Stimulated activated CD4-positive, alpha-beta T cell treated with anti-CD3 and anti-CD28 coated beads, Interleukin-15, amount 100 ng/mL, for 48 hours (primary cell): Measurements from ENCODE around the gene UHMK1.

Experiments
- DNase-seq, 2 donors: peaks; one replicate each; pipeline ENCODE4 v3.0.0-alpha.2; 2020; ENCODE audit warnings: low read depth in 2 of 2

The UHMK1 gene

GRCh38 chr1:162530307-162530987 is 32.8 kb downstream of the UHMK1 start:
- DNase-seq: no peak

GRCh38 chr1:162530988-162531319 is 33.3 kb downstream of the UHMK1 start:
- DNase-seq: no peak

DNA sequence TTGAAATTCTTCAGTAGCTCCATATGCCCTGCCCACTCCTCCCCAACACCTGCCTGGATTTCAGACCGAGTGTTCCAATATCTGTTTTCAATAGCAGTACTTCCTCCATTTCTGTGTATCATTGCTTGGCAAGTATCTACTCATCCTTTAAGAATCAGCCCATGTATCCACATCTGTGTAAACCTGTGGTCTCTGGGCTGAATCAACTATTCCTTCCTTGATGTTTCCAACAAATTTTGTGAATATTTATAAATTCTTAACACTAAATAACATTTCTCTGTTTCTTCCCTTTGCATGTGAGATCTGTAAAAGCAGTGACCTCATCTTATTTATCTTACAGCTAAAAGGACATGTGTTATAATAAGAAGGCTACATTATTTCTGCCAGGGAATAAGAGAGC is 37.9 kb downstream of the UHMK1 start:
- DNase-seq: no peak

- DNase-seq: no peak
These were observed 38.9 kb downstream of the UHMK1 start for GRCh38 chr1:162536511-162536910.

DNA sequence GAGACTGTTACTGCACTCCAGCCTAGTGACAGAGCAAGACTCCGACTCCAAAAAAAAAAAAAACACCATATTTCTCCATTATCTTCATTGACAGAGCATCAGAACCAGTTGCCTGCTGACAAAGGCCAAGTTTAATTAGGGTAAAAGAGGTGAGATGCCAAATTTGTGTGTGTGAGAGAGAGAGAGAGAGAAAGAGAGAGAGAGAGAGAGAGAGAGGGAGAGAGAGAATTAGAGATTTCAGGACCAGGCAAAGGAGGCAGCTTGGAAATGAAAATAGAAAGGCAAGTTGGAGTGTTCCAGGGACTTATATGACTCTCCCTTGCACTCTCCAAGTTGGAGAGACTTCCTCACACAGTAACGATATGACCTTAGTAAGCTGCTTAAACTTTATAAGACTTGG is 39.6 kb downstream of the UHMK1 start:
- no peak for DNase-seq

- no peak for DNase-seq
These were observed 41.3 kb downstream of the UHMK1 start for GRCh38 chr1:162538815-162539431.

GRCh38 chr1:162541619-162542141 is 44.1 kb downstream of the UHMK1 start:
- DNase-seq: no peak

DNA sequence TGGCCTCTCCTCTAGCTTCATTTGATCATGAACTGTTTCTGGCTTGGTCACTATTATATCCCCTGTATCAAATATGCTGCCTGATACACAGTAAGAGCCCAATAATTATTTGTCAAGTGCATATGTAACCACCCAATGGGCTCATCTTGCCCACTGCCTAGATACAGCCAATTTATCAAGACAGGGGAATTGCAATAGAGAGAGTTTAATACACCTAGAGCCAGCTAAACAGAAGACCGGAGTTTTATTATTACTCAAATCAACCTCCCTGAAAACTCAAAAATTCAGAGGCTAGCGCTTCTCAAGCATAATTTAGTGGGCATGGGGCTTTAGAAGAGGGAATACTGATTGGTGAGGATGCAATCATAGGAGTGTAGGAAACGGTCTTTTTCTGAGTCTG is 45.6 kb downstream of the UHMK1 start:
- no peak for DNase-seq

- no peak for DNase-seq
These were observed 50.6 kb downstream of the UHMK1 start for GRCh38 chr1:162548170-162548569.

DNA sequence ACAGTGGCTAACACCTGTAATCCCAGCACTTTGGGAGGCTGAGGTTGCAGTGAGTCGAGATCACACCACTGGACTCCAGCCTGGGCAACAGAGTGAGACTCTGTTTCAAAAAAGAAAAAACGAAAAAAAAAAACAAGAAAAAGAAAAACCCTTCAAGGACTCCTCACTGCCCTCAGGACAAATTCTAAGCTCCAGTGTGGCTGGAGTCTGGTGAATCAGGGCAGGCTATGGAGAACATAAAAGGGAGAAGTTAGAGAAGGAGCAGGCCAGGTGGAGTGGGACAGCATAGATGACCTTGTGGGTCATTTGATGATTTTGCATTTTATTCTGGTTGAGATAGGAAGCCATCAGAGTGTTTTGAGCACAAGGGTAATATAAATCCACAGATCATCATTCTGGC is 51.4 kb downstream of the UHMK1 start:
- no peak for DNase-seq

GRCh38 chr1:162550925-162551324 is 53.3 kb downstream of the UHMK1 start:
- no peak for DNase-seq

- no peak for DNase-seq
These were observed 54.5 kb downstream of the UHMK1 start for GRCh38 chr1:162551969-162552683.

- no peak for DNase-seq
These were observed 55.1 kb downstream of the UHMK1 start for GRCh38 chr1:162552684-162553252.

DNA sequence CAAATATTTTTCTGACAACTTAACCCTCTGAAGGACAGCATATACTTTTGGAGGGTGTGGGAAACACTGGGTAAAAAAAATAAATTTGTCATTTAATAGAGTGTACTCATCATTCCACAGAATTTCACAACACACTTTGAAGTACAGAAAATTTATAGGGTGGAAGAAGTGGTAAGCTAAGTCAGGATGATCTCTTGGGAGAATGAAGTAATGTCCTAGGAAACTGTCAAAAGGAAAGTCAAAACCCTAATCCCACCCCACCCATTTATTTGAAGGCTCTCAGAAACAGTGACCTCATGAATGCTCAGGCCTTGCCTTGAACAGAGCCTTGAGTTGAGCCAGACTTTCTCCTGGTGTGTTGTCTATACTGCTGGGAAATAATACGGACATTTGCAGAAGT is 56.6 kb downstream of the UHMK1 start:
- no peak for DNase-seq

DNA sequence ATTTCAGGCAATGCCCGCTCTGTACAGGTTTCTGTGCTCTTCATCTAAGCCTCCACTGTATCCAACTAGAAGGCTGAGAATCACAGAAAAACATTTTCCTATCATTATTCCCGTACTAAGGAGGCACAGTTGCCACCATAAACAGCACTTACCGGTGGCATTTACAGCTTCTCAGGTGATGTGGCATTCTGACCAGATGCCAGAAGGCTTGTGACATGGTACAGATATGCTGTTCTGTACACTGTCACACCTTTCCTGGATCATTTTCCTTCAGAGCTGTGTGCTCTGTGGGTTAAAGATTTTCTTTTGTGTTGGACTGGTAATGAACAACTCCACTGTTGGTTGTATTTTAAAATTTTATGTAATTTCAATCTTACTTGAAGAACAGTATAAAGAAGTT is 59.9 kb downstream of the UHMK1 start:
- DNase-seq: no peak

DNA sequence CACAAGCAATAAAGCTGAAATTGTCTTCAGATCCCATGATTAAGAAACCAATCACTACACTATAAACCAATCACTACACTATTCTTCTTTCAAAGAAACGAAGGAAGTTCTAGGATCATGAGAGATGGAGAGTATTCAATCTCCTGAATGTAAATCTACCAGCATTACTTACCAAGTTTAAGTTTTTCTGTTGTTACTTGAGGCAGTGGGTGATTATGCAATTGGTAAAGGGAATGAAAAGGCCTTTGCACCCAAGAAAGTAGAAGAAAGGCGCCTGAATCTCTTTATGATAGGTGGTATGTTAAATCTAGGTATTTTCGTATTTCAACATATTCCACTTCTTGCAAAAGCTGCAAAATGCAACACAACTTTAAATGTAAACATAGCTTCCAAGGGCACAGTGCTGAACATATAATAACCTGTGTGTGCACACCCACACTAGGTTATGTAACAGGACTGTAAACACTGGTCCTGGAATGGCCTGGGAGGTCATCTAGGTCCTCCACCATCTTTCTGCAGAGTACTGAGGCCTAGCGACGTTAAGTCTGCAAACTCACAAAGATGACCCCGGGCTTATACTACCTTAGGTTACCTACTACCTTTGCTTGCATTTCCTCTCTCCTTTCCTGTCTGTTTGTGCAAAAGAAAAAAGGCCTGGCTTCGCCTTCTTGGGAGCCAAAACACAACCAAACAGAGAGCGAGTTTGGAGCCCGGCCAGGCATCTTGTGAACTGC is 62.9 kb downstream of the UHMK1 start:
- no peak for DNase-seq

GRCh38 chr1:162561037-162561615 is 63.5 kb downstream of the UHMK1 start:
- peak; percentile 94 to 98 for DNase-seq

DNA sequence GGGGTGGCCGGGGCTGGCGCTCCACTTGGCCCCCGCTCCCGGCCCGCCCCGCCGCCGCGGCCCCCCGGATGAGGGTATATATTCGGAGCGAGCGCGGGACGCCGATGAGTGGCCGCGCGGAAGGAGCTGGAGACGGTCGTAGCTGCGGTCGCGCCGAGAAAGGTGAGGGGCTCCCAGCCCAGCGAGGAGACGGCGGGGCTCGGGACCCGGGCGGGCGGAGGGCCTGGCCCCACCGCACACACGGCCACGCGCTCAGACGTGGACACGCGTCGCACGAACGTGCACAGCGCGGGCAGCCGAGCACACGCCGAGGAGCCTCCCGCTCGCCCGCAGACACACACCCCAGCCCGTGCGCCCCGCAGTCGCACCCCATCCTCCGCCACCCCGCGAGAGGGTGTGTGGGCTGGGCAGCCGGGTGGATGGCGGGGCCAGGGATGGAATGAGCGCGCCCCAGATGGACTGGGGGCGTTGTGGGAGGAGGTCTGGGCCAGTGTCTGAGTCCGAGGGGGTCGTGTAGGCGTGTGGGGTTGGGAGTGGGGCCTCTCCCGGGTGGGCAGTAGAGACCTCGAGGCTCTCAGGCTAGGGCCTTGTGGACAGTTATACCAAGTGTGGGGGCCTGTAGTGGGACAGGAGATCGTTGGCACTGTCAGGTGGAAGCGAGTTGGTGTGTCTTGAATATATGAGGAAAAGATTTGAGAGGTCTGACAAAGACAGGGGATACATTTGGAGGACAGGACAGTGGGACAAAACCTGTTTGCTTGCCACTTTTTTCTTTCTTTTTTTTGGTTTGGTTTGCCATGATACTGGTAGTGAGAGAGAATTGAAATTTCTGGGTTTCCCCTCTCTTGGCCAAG is 64.2 kb downstream of the UHMK1 start, which contains the start of gene UAP1:
Gene UAP1 (plus strand): TSS at position 107 of the 854 bp plus-strand sequence. CDS start 4,347 bp downstream, outside the sequence.
- DNase-seq: peak in 1 of 2 donors; percentile 7

DNA sequence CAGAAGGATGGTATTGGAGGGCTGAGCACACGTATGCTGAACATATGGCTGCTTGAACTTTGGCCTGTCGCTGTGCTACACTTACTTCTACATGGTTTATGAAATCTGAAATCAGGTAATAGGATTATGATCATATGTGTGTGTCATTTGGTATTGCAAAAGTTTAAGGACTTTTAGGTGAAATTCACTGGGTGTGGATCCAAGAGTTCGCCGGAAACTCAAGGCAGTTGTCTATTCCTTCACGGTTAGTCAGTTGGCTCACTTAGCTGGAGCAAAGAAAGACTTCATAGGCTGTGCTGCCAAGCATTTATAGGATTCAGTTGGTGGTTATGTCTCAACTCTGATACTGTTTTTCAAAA is 64.8 kb downstream of the UHMK1 start:
- DNase-seq: no peak

DNA sequence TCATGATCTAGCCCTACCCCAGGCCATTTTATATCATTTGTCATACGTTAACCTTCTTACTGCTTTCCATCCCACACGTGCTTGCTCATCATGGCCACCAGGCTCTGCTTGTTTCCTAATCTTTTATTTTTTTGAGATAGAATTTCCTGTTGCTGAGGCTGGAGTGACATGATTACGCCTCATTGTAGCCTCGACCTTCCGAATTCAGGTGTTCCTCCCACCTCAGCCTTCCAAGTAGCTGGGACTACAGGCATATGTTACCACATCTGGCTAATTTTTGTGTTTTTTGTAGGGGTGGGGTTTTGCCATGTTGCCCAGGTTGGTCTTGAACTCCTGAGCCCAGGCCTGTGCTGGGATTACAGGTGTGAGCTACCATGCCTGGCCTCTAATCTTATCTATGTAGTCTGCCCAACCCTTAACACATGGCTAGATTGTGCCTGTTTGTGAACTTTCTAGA is 67.2 kb downstream of the UHMK1 start:
- DNase-seq: no peak
